Liver (tissue), 9 donors: ENCODE data around the gene EFS. TPM values are rescaled to one million over a fixed set of nuclear protein-coding genes. Genes with fewer than 3 reads are reported as not detected.

ENCODE experiments used
- DNase-seq: peaks from one replicate; pipeline ENCODE4 v3.0.0-alpha.2; 2017; ENCODE audit warnings: low spot score
- H3K27ac ChIP-seq, 2 donors: one replicate each; pipeline ENCODE4 v1.7.0; 2013; ENCODE audit warnings: inconsistent platforms in 2 of 2, low read length in 2 of 2, control low read depth in 1 of 2, low read depth in 1 of 2, mild to moderate bottlenecking in 1 of 2
- H3K27me3 ChIP-seq, 4 donors: one replicate each; pipeline versions ENCODE4 v1.6.1 to v1.7.0; 2013; ENCODE audit warnings: low read length in 3 of 4, inconsistent platforms in 1 of 4, mild to moderate bottlenecking in 1 of 4, moderate library complexity in 1 of 4; ENCODE audit not compliant: control insufficient read depth in 4 of 4, insufficient read depth in 4 of 4
- H3K36me3 ChIP-seq, 4 donors: one replicate each; pipeline versions ENCODE4 v1.6.1 to v1.7.0; 2013; ENCODE audit warnings: low read length in 3 of 4, mild to moderate bottlenecking in 3 of 4, low read depth in 1 of 4, moderate library complexity in 1 of 4; ENCODE audit not compliant: control insufficient read depth in 4 of 4, insufficient read depth in 3 of 4
- H3K4me1 ChIP-seq, 4 donors: one replicate each; pipeline versions ENCODE4 v1.6.1 to v1.7.0; 2013; ENCODE audit warnings: low read length in 3 of 4, mild to moderate bottlenecking in 3 of 4, moderate library complexity in 1 of 4; ENCODE audit not compliant: control insufficient read depth in 4 of 4, insufficient read depth in 4 of 4
- H3K4me3 ChIP-seq, 3 donors: one replicate each; pipeline versions ENCODE4 v1.6.1 to v1.7.0; 2013; ENCODE audit warnings: low read length in 3 of 3, control low read depth in 1 of 3, low read depth in 1 of 3, mild to moderate bottlenecking in 1 of 3
- H3K9ac ChIP-seq, 2 donors: one replicate each; pipeline ENCODE4 v1.7.0; 2013; ENCODE audit warnings: low read length in 2 of 2, mild to moderate bottlenecking in 2 of 2, moderate library complexity in 2 of 2, control low read depth in 1 of 2, low read depth in 1 of 2
- H3K9me3 ChIP-seq, 4 donors: one replicate each; pipeline versions ENCODE4 v1.6.1 to v1.7.0; 2013; ENCODE audit warnings: low read length in 3 of 4; ENCODE audit not compliant: control insufficient read depth in 4 of 4
- CTCF ChIP-seq: fragments of 150-350 bp; IDR thresholded peaks from 2 replicates; pipeline ENCODE4 v1.5.1; 2017; ENCODE audit warnings: improper control_type of control experiment, low read depth, low read length; ENCODE audit not compliant: missing input control
- EGR1 ChIP-seq, 2 donors: IDR thresholded peaks; 2 replicates each; pipeline ENCODE4 v1.6.1; 2016 to 2018; ENCODE audit warnings: antibody characterized with exemption in 2 of 2, low read depth in 2 of 2
- FOXA1 ChIP-seq: IDR thresholded peaks from 2 replicates; pipeline ENCODE4 v1.6.1; 2016; ENCODE audit warnings: antibody characterized with exemption
- FOXA2 ChIP-seq: IDR thresholded peaks from 2 replicates; pipeline ENCODE4 v1.6.1; 2016; ENCODE audit warnings: antibody characterized with exemption
- GABPA ChIP-seq, 2 donors: IDR thresholded peaks in 1 of 2; conservative IDR thresholded peaks in 1 of 2; 2 replicates each; pipeline ENCODE4 v1.6.1; 2016; ENCODE audit warnings: antibody characterized with exemption in 2 of 2, mild to moderate bottlenecking in 1 of 2, moderate library complexity in 1 of 2
- HNF4A ChIP-seq, 2 donors: conservative IDR thresholded peaks; 2 replicates each; pipeline ENCODE4 v1.6.1; 2016; ENCODE audit warnings: antibody characterized with exemption in 2 of 2, mild to moderate bottlenecking in 2 of 2
- HNF4G ChIP-seq: IDR thresholded peaks from 2 replicates; pipeline ENCODE4 v1.6.1; 2016; ENCODE audit warnings: antibody characterized with exemption
- JUND ChIP-seq, 2 donors: IDR thresholded peaks; 2 replicates each; pipeline ENCODE4 v1.6.1; 2016; ENCODE audit warnings: antibody characterized with exemption in 2 of 2
- RAD21 ChIP-seq, 2 donors: IDR thresholded peaks; 2 replicates each; pipeline ENCODE4 v1.6.1; 2016; ENCODE audit warnings: antibody characterized with exemption in 2 of 2, mild to moderate bottlenecking in 2 of 2
- SP1 ChIP-seq: IDR thresholded peaks from 2 replicates; pipeline ENCODE4 v1.6.1; 2018; ENCODE audit warnings: antibody characterized with exemption, mild to moderate bottlenecking
- TAF1 ChIP-seq: conservative IDR thresholded peaks from 2 replicates; pipeline ENCODE4 v1.6.1; 2016; ENCODE audit warnings: antibody characterized with exemption, mild to moderate bottlenecking
- YY1 ChIP-seq: IDR thresholded peaks from 2 replicates; pipeline ENCODE4 v1.6.1; 2016; ENCODE audit warnings: antibody characterized with exemption, mild to moderate bottlenecking
- ZBTB33 ChIP-seq: IDR thresholded peaks from 2 replicates; pipeline ENCODE4 v1.6.1; 2016; ENCODE audit warnings: antibody characterized with exemption
- WGBS: extraction: QIAGEN DNeasy Blood & Tissue Kit; methylation state at CpG from one replicate; pipeline ENCODE4 v1.1.7; 2013; 5-methylcytosine and 5-hydroxymethylcytosine counted together
- polyA plus RNA-seq, 2 donors: library from polyadenylated mRNA; stranded (reverse) in 1 of 2; unstranded in 1 of 2; fragments of 200-250 nt in 1 of 2; fragments of >200 nt in 1 of 2; fragmentation: Nextera tagmentation in 1 of 2; extraction: Ambion mirVana in 1 of 2; gene quantifications; one replicate each; pipeline versions ENCODE4 v1.2.1 to v1.2.3, GENCODE V29; 2013 to 2015
- total RNA-seq, 2 donors: library from RNA; depleted of rRNA; stranded (reverse); fragments of >200 nt; gene quantifications; one replicate each; pipeline ENCODE4 v1.2.3, GENCODE V29; 2014
- TF ChIP-seq, protein P1 (sequence below): IDR thresholded peaks from 2 replicates; pipeline ENCODE4 v1.6.1; 2016; ENCODE audit warnings: antibody characterized with exemption
- TF ChIP-seq, protein P2 (sequence below): IDR thresholded peaks from 2 replicates; pipeline ENCODE4 v1.6.1; 2016; ENCODE audit warnings: antibody characterized with exemption
- TF ChIP-seq, protein P3 (sequence below): IDR thresholded peaks from 2 replicates; pipeline ENCODE4 v1.6.1; 2016; ENCODE audit warnings: antibody characterized with exemption, mild to moderate bottlenecking
- donor health status: healthy.
- donor health status: healthy.
- donor health status: healthy.
- donor health status: healthy.
- donor health status: healthy.

Gene EFS
- total and polyA plus RNA-seq, 4 donors = 0.10 to 0.69 (median 0.54) TPM

DNA sequence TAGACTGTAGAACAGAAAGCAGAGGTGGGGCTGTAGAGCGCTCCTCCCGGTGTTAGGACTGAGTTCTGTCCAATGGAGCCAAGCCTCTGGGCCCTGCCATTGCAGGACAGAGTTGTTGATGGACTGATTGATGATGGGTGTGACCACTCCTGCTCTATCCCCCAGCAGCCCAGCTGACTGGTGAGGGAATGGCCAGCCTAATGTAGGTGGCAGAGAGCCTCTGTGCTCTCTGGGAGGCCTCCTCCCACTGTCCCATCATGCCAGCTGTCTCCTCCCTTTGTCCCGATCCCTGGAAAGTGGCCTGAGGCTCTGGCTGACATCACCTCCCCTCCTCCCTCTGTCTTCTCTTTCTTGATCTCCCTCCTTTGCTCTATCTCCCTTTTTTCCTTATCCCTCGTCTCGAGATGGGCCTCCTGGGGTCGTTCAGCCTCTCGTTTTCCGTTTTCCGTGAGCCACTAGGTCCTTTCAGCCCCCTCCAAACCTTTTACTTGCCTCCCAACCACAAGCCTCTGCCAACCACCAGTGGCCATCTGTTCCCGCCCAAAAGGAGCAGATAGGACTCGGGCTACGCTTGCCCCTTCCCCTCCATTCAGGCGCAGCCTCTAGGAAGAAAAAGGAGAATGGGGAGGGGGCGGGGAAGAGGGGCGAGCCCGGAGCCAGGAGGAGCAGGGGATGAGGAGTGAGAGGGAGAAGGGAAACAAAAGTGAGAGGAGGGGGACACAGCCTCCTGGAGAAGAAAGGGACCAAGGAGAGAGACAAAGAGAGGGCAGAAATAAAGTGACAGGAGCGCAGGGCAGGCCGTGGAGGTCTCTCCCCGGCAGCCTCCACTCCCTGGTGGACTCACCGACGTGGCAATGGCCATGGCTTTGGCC, 572 bp downstream of the EFS start:
- H3K36me3 ChIP-seq = no peaks in the 10 kb centered on the region
- H3K9me3 ChIP-seq = no peaks in the 10 kb centered on the region
- H3K27me3 ChIP-seq = peaks cover 0 to 8% (median 6%) of the 10 kb centered on the region in 4 donors
- H3K4me1 ChIP-seq = peaks cover 2 to 12% (median 9%) of the 10 kb centered on the region in 4 donors
- H3K27ac ChIP-seq = peak overlapping the region; percentile 54 to 62
- peak overlapping the region in 1 of 3 donors; percentile 37 for H3K4me3 ChIP-seq
- WGBS = 21% methylated on average over 21 of the region's 21 CpGs
- TF ChIP-seq ZBTB33 (no peak), FOXA2 (no peak), FOXA1 (no peak), GABPA (IDR thresholded peaks at IDR 0.05 in 1 of 2, conservative IDR thresholded peaks at IDR 0.05 in 1 of 2) (no peak), HNF4G (no peak), CTCF (no peak), RAD21 (IDR thresholded peaks at IDR 0.05) (no peak), SP1 (no peak), YY1 (no peak), HNF4A (conservative IDR thresholded peaks at IDR 0.05) (no peak), TAF1 (no peak), JUND (IDR thresholded peaks at IDR 0.05) (no peak), EGR1 (IDR thresholded peaks at IDR 0.05; ENCODE audit: low read depth in 2 of 2) (no peak)
- TF ChIP-seq, protein P1, sequence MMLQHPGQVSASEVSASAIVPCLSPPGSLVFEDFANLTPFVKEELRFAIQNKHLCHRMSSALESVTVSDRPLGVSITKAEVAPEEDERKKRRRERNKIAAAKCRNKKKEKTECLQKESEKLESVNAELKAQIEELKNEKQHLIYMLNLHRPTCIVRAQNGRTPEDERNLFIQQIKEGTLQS = no peak
- TF ChIP-seq, protein P2, sequence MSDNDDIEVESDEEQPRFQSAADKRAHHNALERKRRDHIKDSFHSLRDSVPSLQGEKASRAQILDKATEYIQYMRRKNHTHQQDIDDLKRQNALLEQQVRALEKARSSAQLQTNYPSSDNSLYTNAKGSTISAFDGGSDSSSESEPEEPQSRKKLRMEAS = no peak
- TF ChIP-seq, protein P3, sequence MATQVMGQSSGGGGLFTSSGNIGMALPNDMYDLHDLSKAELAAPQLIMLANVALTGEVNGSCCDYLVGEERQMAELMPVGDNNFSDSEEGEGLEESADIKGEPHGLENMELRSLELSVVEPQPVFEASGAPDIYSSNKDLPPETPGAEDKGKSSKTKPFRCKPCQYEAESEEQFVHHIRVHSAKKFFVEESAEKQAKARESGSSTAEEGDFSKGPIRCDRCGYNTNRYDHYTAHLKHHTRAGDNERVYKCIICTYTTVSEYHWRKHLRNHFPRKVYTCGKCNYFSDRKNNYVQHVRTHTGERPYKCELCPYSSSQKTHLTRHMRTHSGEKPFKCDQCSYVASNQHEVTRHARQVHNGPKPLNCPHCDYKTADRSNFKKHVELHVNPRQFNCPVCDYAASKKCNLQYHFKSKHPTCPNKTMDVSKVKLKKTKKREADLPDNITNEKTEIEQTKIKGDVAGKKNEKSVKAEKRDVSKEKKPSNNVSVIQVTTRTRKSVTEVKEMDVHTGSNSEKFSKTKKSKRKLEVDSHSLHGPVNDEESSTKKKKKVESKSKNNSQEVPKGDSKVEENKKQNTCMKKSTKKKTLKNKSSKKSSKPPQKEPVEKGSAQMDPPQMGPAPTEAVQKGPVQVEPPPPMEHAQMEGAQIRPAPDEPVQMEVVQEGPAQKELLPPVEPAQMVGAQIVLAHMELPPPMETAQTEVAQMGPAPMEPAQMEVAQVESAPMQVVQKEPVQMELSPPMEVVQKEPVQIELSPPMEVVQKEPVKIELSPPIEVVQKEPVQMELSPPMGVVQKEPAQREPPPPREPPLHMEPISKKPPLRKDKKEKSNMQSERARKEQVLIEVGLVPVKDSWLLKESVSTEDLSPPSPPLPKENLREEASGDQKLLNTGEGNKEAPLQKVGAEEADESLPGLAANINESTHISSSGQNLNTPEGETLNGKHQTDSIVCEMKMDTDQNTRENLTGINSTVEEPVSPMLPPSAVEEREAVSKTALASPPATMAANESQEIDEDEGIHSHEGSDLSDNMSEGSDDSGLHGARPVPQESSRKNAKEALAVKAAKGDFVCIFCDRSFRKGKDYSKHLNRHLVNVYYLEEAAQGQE = no peak
- no peak for DNase-seq
- H3K9ac ChIP-seq = no peak overlapping the region
